Mesothelial cell of epicardium (in vitro differentiated cells): ENCODE data around the gene ABCA4. TPM values are rescaled to one million over a fixed set of nuclear protein-coding genes. Genes with fewer than 3 reads are reported as not detected.
A peak's percentile ranks its signal among the peaks of the same experiment; 100 is the strongest.

Experiments
- DNase-seq, 2 experiments: peaks; one replicate each; pipeline ENCODE4 v3.0.0; 2021; ENCODE audit warnings: low spot score in 2 of 2; ENCODE audit not compliant: unreplicated experiment in 2 of 2
- H3K27ac Mint-ChIP-seq: 2 replicates; pipeline ENCODE4 v1.8.0; 2021; ENCODE audit warnings: mixed read lengths
- H3K27me3 Mint-ChIP-seq: 2 replicates; pipeline ENCODE4 v1.8.0; 2021; ENCODE audit warnings: low read depth, mixed read lengths
- H3K36me3 Mint-ChIP-seq: 2 replicates; pipeline ENCODE4 v1.8.0; 2021; ENCODE audit warnings: mixed read lengths
- H3K4me1 Mint-ChIP-seq: 2 replicates; pipeline ENCODE4 v1.8.0; 2021; ENCODE audit warnings: mixed read lengths
- H3K4me3 Mint-ChIP-seq: 2 replicates; pipeline ENCODE4 v1.8.0; 2021; ENCODE audit warnings: mild to moderate bottlenecking, moderate library complexity, mixed read lengths
- H3K9me3 Mint-ChIP-seq: 2 replicates; pipeline ENCODE4 v1.8.0; 2021; ENCODE audit warnings: mixed read lengths
- CTCF ChIP-seq: fragments of 200-600 bp; sonication (generic); IDR thresholded peaks from one replicate; pipeline ENCODE4 v1.5.0; 2021; ENCODE audit warnings: antibody characterized with exemption; ENCODE audit not compliant: unreplicated experiment
- total RNA-seq: library from RNA; stranded (reverse); gene quantifications from 3 replicates; pipeline ENCODE4 v1.2.1, GENCODE V29; 2021

Gene ABCA4
- total RNA-seq, 1 donor from 2014 or later, result 14.5 TPM

GRCh38 chr1:94118013-94118412, 2.9 kb downstream of the ABCA4 start:
- DNase-seq, result no peak
- no peak overlapping the region for H3K4me3 Mint-ChIP-seq
- no peaks in the 10 kb centered on the region for H3K9me3 Mint-ChIP-seq
- H3K27me3 Mint-ChIP-seq, result no peaks in the 10 kb centered on the region
- H3K36me3 Mint-ChIP-seq, result no peaks in the 10 kb centered on the region
- TF ChIP-seq CTCF, result no peak
- peaks cover 92% of the 10 kb centered on the region for H3K4me1 Mint-ChIP-seq
- peak overlapping the region; percentile 99 for H3K27ac Mint-ChIP-seq

- Mint-ChIP-seq H3K27me3 (no peaks in the 10 kb centered on the region), H3K36me3 (no peaks in the 10 kb centered on the region), H3K4me3 (no peak overlapping the region), H3K27ac (peak overlapping the region; percentile 99), H3K9me3 (no peaks in the 10 kb centered on the region), H3K4me1 (peaks cover 90% of the 10 kb centered on the region)
- TF ChIP-seq CTCF, result no peak
- no peak for DNase-seq
Observed at GRCh38 chr1:94117259-94117851, 3.6 kb downstream of the ABCA4 start.

GRCh38 chr1:94115900-94116436, 5.0 kb downstream of the ABCA4 start:
- no peak for DNase-seq
- TF ChIP-seq CTCF, result no peak
- H3K27ac Mint-ChIP-seq, result peak overlapping the region; percentile 99
- no peaks in the 10 kb centered on the region for H3K9me3 Mint-ChIP-seq
- peaks cover 89% of the 10 kb centered on the region for H3K4me1 Mint-ChIP-seq
- H3K36me3 Mint-ChIP-seq, result no peaks in the 10 kb centered on the region
- no peaks in the 10 kb centered on the region for H3K27me3 Mint-ChIP-seq
- no peak overlapping the region for H3K4me3 Mint-ChIP-seq

- H3K4me3 Mint-ChIP-seq, result no peak overlapping the region
- H3K4me1 Mint-ChIP-seq, result peaks cover 88% of the 10 kb centered on the region
- no peak for TF ChIP-seq CTCF
- H3K9me3 Mint-ChIP-seq, result no peaks in the 10 kb centered on the region
- no peak for DNase-seq
- no peaks in the 10 kb centered on the region for H3K27me3 Mint-ChIP-seq
- peak overlapping the region; percentile 99 for H3K27ac Mint-ChIP-seq
- no peaks in the 10 kb centered on the region for H3K36me3 Mint-ChIP-seq
Observed at GRCh38 chr1:94115254-94115899, 5.6 kb downstream of the ABCA4 start.

GRCh38 chr1:94113589-94114226, 7.2 kb downstream of the ABCA4 start:
- H3K4me1 Mint-ChIP-seq, result peaks cover 75% of the 10 kb centered on the region
- no peaks in the 10 kb centered on the region for H3K36me3 Mint-ChIP-seq
- H3K9me3 Mint-ChIP-seq, result no peaks in the 10 kb centered on the region
- peak overlapping the region; percentile 79 for H3K27ac Mint-ChIP-seq
- DNase-seq, result no peak
- H3K27me3 Mint-ChIP-seq, result no peaks in the 10 kb centered on the region
- TF ChIP-seq CTCF, result no peak
- H3K4me3 Mint-ChIP-seq, result no peak overlapping the region
